Chondrocyte (in vitro differentiated cells): ENCODE results near the gene RGS6. TPM values are rescaled to one million over a fixed set of nuclear protein-coding genes. Genes with fewer than 3 reads are reported as not detected.

Experiments used
- DNase-seq: peaks from one replicate; pipeline ENCODE4 v3.0.0; 2021; ENCODE audit warnings: mixed read lengths, low spot score
- H3K27ac Mint-ChIP-seq: one replicate; pipeline ENCODE4 v1.8.0; 2021; ENCODE audit warnings: mild to moderate bottlenecking, moderate library complexity, mixed read lengths; ENCODE audit not compliant: unreplicated experiment
- H3K27me3 Mint-ChIP-seq: 2 replicates; pipeline ENCODE4 v1.8.0; 2021; ENCODE audit warnings: low read depth, mixed read lengths
- H3K36me3 Mint-ChIP-seq: 2 replicates; pipeline ENCODE4 v1.8.0; 2021; ENCODE audit warnings: low read depth, mixed read lengths
- H3K4me1 Mint-ChIP-seq: 2 replicates; pipeline ENCODE4 v1.8.0; 2021; ENCODE audit warnings: low read depth, mild to moderate bottlenecking, mixed read lengths
- H3K4me3 Mint-ChIP-seq: one replicate; pipeline ENCODE4 v1.8.0; 2021; ENCODE audit warnings: mild to moderate bottlenecking, moderate library complexity, mixed read lengths; ENCODE audit not compliant: unreplicated experiment
- H3K9me3 Mint-ChIP-seq: 2 replicates; pipeline ENCODE4 v1.8.0; 2021; ENCODE audit warnings: low read depth, mixed read lengths
- CTCF ChIP-seq: fragments of 200-600 bp; sonication (generic); IDR thresholded peaks from 2 replicates; pipeline ENCODE4 v1.5.0; 2021; ENCODE audit warnings: antibody characterized with exemption, mild to moderate bottlenecking, moderate library complexity
- total RNA-seq: library from RNA; stranded (reverse); gene quantifications from 3 replicates; pipeline ENCODE4 v1.2.1, GENCODE V29; 2021

RGS6 gene
- total RNA-seq, 1 donor from 2014 or later, result 0.12 TPM

- H3K36me3 Mint-ChIP-seq, result peaks cover 2% of the 10 kb centered on the region
- no peaks in the 10 kb centered on the region for H3K4me1 Mint-ChIP-seq
- no peak overlapping the region for H3K4me3 Mint-ChIP-seq
- no peak for DNase-seq
- H3K27ac Mint-ChIP-seq, result no peak overlapping the region
- no peak for TF ChIP-seq CTCF
- H3K9me3 Mint-ChIP-seq, result peaks cover 23% of the 10 kb centered on the region
- peaks cover 26% of the 10 kb centered on the region for H3K27me3 Mint-ChIP-seq
These were observed 556.3 kb downstream of the RGS6 start for GRCh38 chr14:72488514-72488913.

DNA sequence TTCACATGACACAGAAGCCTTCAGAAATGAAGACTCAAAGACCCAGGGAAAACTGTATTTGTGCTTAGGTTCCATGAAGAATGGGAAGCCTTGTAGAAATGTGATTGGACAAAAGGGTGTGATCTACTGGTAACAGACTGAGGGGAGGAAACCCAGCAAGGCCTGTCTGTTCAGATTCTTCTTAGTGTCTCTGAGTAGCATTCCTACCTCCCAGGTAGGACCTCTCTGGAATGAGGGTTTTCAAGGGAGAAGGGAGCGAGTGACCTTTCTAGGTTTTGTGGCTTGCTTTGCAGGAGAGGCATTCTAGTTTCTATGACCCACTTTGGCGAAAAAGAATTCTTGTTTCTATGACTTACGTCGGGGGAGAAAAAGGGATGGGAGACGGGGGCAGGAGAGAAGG, 560.0 kb downstream of the RGS6 start:
- Mint-ChIP-seq H3K27ac (no peak overlapping the region), H3K9me3 (peaks cover 30% of the 10 kb centered on the region), H3K4me3 (no peak overlapping the region), H3K36me3 (peaks cover 2% of the 10 kb centered on the region), H3K27me3 (peaks cover 16% of the 10 kb centered on the region), H3K4me1 (peaks cover 14% of the 10 kb centered on the region)
- no peak for TF ChIP-seq CTCF
- DNase-seq, result no peak

DNA sequence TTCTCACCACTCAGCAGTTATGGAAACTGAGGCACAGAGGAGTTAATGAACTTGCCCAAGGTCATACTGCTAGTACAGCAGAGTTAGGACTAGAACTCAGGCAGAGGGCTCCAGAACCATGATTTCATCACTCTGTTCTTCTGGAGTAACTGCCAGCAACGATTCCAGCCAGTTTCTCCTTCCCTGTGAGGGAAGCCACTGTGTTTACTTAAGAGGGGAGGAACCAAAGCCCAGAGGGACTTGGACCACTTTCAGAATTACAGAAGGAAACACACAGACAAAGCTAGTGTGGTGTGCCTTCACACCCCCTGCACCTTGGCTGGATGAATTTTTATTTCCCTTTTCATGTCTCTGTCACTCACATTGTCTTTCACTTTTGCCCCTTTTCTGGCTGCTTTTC, 563.4 kb downstream of the RGS6 start:
- H3K36me3 Mint-ChIP-seq, result no peaks in the 10 kb centered on the region
- H3K27me3 Mint-ChIP-seq, result no peaks in the 10 kb centered on the region
- H3K4me1 Mint-ChIP-seq, result peaks cover 26% of the 10 kb centered on the region
- peaks cover 7% of the 10 kb centered on the region for H3K9me3 Mint-ChIP-seq
- no peak for DNase-seq
- H3K27ac Mint-ChIP-seq, result no peak overlapping the region
- H3K4me3 Mint-ChIP-seq, result no peak overlapping the region
- TF ChIP-seq CTCF, result no peak

- H3K36me3 Mint-ChIP-seq, result no peaks in the 10 kb centered on the region
- H3K27me3 Mint-ChIP-seq, result no peaks in the 10 kb centered on the region
- peaks cover 5% of the 10 kb centered on the region for H3K9me3 Mint-ChIP-seq
- peaks cover 33% of the 10 kb centered on the region for H3K4me1 Mint-ChIP-seq
- no peak overlapping the region for H3K4me3 Mint-ChIP-seq
- no peak overlapping the region for H3K27ac Mint-ChIP-seq
- TF ChIP-seq CTCF, result no peak
- no peak for DNase-seq
These were observed 566.4 kb downstream of the RGS6 start for GRCh38 chr14:72498646-72499045.

DNA sequence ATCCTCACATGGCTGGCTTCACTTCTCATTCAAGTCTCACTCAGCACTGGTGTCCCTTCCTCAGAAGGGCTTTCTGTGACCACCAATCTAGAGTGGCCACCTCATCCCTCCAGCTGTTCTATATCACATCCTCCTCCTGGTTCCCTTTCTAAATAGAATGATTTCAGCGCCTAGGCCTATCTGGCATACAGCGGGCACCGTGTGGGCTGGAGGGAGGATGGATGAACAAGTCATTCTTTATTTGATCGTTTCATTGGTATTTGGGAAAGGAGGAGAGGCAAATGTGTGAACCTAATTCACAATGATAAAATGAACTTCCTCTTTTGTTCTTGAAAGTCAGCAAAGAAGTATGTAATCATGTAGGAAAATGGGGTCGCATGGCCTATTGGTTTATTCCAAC, 567.5 kb downstream of the RGS6 start:
- no peak overlapping the region for H3K4me3 Mint-ChIP-seq
- DNase-seq, result no peak
- TF ChIP-seq CTCF, result no peak
- H3K4me1 Mint-ChIP-seq, result peaks cover 33% of the 10 kb centered on the region
- H3K27me3 Mint-ChIP-seq, result no peaks in the 10 kb centered on the region
- no peak overlapping the region for H3K27ac Mint-ChIP-seq
- no peaks in the 10 kb centered on the region for H3K36me3 Mint-ChIP-seq
- peaks cover 6% of the 10 kb centered on the region for H3K9me3 Mint-ChIP-seq
